Measurements from ENCODE around the gene SSR1.

GRCh38 chr6:7276199-7276524, 36.8 kb downstream of the SSR1 start:
- TF ChIP-seq CTCF (conservative IDR thresholded peaks at IDR 0.05 in 1 of 2, IDR thresholded peaks at IDR 0.05 in 1 of 2; ENCODE audit: low read depth in 1 of 2, low read length in 2 of 2) = no peak
- TF ChIP-seq EZH2 (IDR thresholded peaks at IDR 0.05; ENCODE audit: low read length, missing control alignments) = no peak
